Loucy (cell line): ENCODE results near the gene TRRAP.

Source experiments
- H2AFZ ChIP-seq: fragments of 200-600 bp; sonication (generic); 2 replicates; pipeline ENCODE4 v1.6.0; 2016; ENCODE audit warnings: antibody characterized with exemption, mild to moderate bottlenecking, low read length, moderate library complexity
- H3F3A ChIP-seq: fragments of 200-600 bp; 2 replicates; pipeline ENCODE4 v1.6.0; 2016; ENCODE audit warnings: antibody characterized with exemption, low read depth, mild to moderate bottlenecking
- H3K27me3 ChIP-seq: fragments of 200-600 bp; sonication (generic); 2 replicates; pipeline ENCODE4 v1.6.1; 2014; ENCODE audit warnings: low read length, mild to moderate bottlenecking; ENCODE audit not compliant: insufficient read depth, poor library complexity, severe bottlenecking
- H3K36me3 ChIP-seq: fragments of 200-600 bp; sonication (generic); 2 replicates; pipeline ENCODE4 v1.6.1; 2016; ENCODE audit warnings: low read length; ENCODE audit not compliant: insufficient read depth
- H3K4me1 ChIP-seq: fragments of 200-600 bp; sonication (generic); 2 replicates; pipeline ENCODE4 v1.5.1; 2014; ENCODE audit warnings: low read length, mild to moderate bottlenecking; ENCODE audit not compliant: insufficient read depth, poor library complexity, severe bottlenecking
- H3K4me2 ChIP-seq: fragments of 200-600 bp; sonication (generic); 2 replicates; pipeline ENCODE4 v1.6.0; 2014; ENCODE audit warnings: antibody characterized with exemption, low read length, low read depth, mild to moderate bottlenecking; ENCODE audit not compliant: poor library complexity, severe bottlenecking
- H3K4me3 ChIP-seq: fragments of 200-600 bp; sonication (generic); 2 replicates; pipeline ENCODE4 v1.5.1; 2014; ENCODE audit warnings: low read length, mild to moderate bottlenecking, mixed read lengths; ENCODE audit not compliant: poor library complexity, severe bottlenecking
- H3K79me2 ChIP-seq: fragments of 200-600 bp; sonication (generic); 2 replicates; pipeline ENCODE4 v1.6.1; 2014; ENCODE audit warnings: low read length; ENCODE audit not compliant: insufficient read depth
- H3K9ac ChIP-seq: fragments of 200-600 bp; sonication (generic); 2 replicates; pipeline ENCODE4 v1.6.0; 2014; ENCODE audit warnings: mild to moderate bottlenecking, low read depth, low read length, moderate library complexity; ENCODE audit not compliant: poor library complexity, severe bottlenecking
- H3K9me2 ChIP-seq: fragments of 200-600 bp; sonication (generic); replicated peaks from 2 replicates; pipeline ENCODE4 v1.6.1; 2016; ENCODE audit warnings: low read depth, low read length, mixed read lengths
- H3K9me3 ChIP-seq: fragments of 200-600 bp; sonication (generic); 2 replicates; pipeline ENCODE4 v1.6.1; 2014; ENCODE audit warnings: mild to moderate bottlenecking, antibody characterized with exemption, low read length, low read depth; ENCODE audit not compliant: insufficient read depth
- H4K20me1 ChIP-seq: fragments of 200-600 bp; sonication (generic); 2 replicates; pipeline ENCODE4 v1.6.0; 2014; ENCODE audit warnings: antibody characterized with exemption, low read length, mild to moderate bottlenecking; ENCODE audit not compliant: insufficient read depth, poor library complexity, severe bottlenecking
- CTCF ChIP-seq: fragments of 200-600 bp; sonication (generic); conservative IDR thresholded peaks from 2 replicates; pipeline ENCODE4 v1.5.1; 2014; ENCODE audit warnings: mild to moderate bottlenecking, antibody characterized with exemption, low read length
- EZH2phosphoT487 ChIP-seq: fragments of 200-600 bp; IDR thresholded peaks from 2 replicates; pipeline ENCODE4 v1.6.1; 2018; ENCODE audit warnings: antibody characterized with exemption, mild to moderate bottlenecking, moderate library complexity, borderline replicate concordance

Gene TRRAP

GRCh38 chr7:99024066-99024465 is 145.7 kb downstream of the TRRAP start:
- H3K9me2 ChIP-seq, result no peaks in the 10 kb centered on the region
- no peak overlapping the region for H3K4me2 ChIP-seq
- no peaks in the 10 kb centered on the region for H4K20me1 ChIP-seq
- H3K4me3 ChIP-seq, result no peak overlapping the region
- H3K79me2 ChIP-seq, result no peaks in the 10 kb centered on the region
- TF ChIP-seq EZH2phosphoT487, result no peak
- no peak for TF ChIP-seq CTCF
- no peak overlapping the region for H3K9ac ChIP-seq
- H3K27me3 ChIP-seq, result no peaks in the 10 kb centered on the region
- H3K4me1 ChIP-seq, result no peaks in the 10 kb centered on the region
- no peaks in the 10 kb centered on the region for H3K9me3 ChIP-seq
- H3F3A ChIP-seq, result no peaks in the 10 kb centered on the region
- H2AFZ ChIP-seq, result no peak overlapping the region
- peaks cover 17% of the 10 kb centered on the region for H3K36me3 ChIP-seq

GRCh38 chr7:99027241-99027640 is 148.9 kb downstream of the TRRAP start:
- no peaks in the 10 kb centered on the region for H3K79me2 ChIP-seq
- TF ChIP-seq CTCF (no peak), EZH2phosphoT487 (no peak)
- no peak overlapping the region for H3K9ac ChIP-seq
- H4K20me1 ChIP-seq, result no peaks in the 10 kb centered on the region
- peaks cover 42% of the 10 kb centered on the region for H3K36me3 ChIP-seq
- H3K9me3 ChIP-seq, result no peaks in the 10 kb centered on the region
- no peaks in the 10 kb centered on the region for H3F3A ChIP-seq
- no peak overlapping the region for H2AFZ ChIP-seq
- H3K4me3 ChIP-seq, result no peak overlapping the region
- no peaks in the 10 kb centered on the region for H3K9me2 ChIP-seq
- no peaks in the 10 kb centered on the region for H3K27me3 ChIP-seq
- no peaks in the 10 kb centered on the region for H3K4me1 ChIP-seq
- no peak overlapping the region for H3K4me2 ChIP-seq

- no peaks in the 10 kb centered on the region for H3K27me3 ChIP-seq
- no peaks in the 10 kb centered on the region for H3K9me3 ChIP-seq
- no peaks in the 10 kb centered on the region for H3F3A ChIP-seq
- no peaks in the 10 kb centered on the region for H4K20me1 ChIP-seq
- no peak overlapping the region for H3K9ac ChIP-seq
- no peaks in the 10 kb centered on the region for H3K4me1 ChIP-seq
- no peaks in the 10 kb centered on the region for H3K9me2 ChIP-seq
- H3K36me3 ChIP-seq, result peaks cover 45% of the 10 kb centered on the region
- H2AFZ ChIP-seq, result no peak overlapping the region
- no peak overlapping the region for H3K4me2 ChIP-seq
- no peaks in the 10 kb centered on the region for H3K79me2 ChIP-seq
- no peak overlapping the region for H3K4me3 ChIP-seq
- TF ChIP-seq CTCF (no peak), EZH2phosphoT487 (no peak)
Measured at GRCh38 chr7:99027841-99028240, 149.5 kb downstream of the TRRAP start.
